PC-9 (cell line): ENCODE data around the gene ABCD4. TPM values are rescaled to one million over a fixed set of nuclear protein-coding genes. Genes with fewer than 3 reads are reported as not detected.

ENCODE experiments used
- BruUV-seq: library from RNA; stranded (reverse); fragments of 400-500 nt; replicated peaks from 2 replicates; lab custom pipeline; 2021; lab: Mats Ljungman, UMichigan
- CTCF ChIA-PET: fragments of 300-600 bp; sonication (Branson Sonifier 250); formaldehyde crosslinking; loops from one replicate; lab custom pipeline; 2022; ENCODE audit warnings: antibody characterized with exemption; lab: Charles Lee
- POLR2A ChIA-PET: fragments of 300-600 bp; sonication (Branson Sonifier 250); formaldehyde crosslinking; loops from one replicate; lab custom pipeline; 2022; ENCODE audit warnings: antibody characterized with exemption; ENCODE audit not compliant: unreplicated experiment; lab: Charles Lee
- DNase-seq, 2 experiments: peaks; one replicate each; pipeline versions ENCODE4 v3.0.0 to v3.0.0-alpha.2; 2015 to 2022; ENCODE audit warnings: mixed read lengths in 1 of 2
- H2AFZ ChIP-seq: fragments of 200-600 bp; sonication (generic); 2 replicates; pipeline ENCODE4 v1.8.1; 2017; ENCODE audit warnings: antibody characterized with exemption
- H3F3A ChIP-seq: fragments of 200-600 bp; sonication (generic); 2 replicates; pipeline ENCODE4 v1.8.1; 2017; ENCODE audit warnings: antibody characterized with exemption, mild to moderate bottlenecking, low read depth; ENCODE audit not compliant: insufficient read depth
- H3K27ac ChIP-seq: fragments of 200-600 bp; sonication (generic); 2 replicates; pipeline ENCODE4 v1.6.1; 2016; ENCODE audit warnings: mixed run types
- H3K27me3 ChIP-seq: fragments of 200-600 bp; sonication (generic); 2 replicates; pipeline ENCODE4 v1.6.1; 2016; ENCODE audit warnings: low read depth, mixed run types; ENCODE audit not compliant: insufficient read depth
- H3K36me3 ChIP-seq: fragments of 200-600 bp; sonication (generic); 2 replicates; pipeline ENCODE4 v1.6.1; 2016; ENCODE audit warnings: low read depth, mixed run types
- H3K4me1 ChIP-seq: fragments of 200-600 bp; sonication (generic); replicated peaks from 2 replicates; pipeline ENCODE4 v1.6.1; 2016; ENCODE audit warnings: mixed run types; ENCODE audit not compliant: insufficient read depth
- H3K4me2 ChIP-seq: fragments of 200-600 bp; sonication (generic); 2 replicates; pipeline ENCODE4 v1.6.1; 2017; ENCODE audit warnings: mixed run types
- H3K4me3 ChIP-seq: fragments of 200-600 bp; sonication (generic); 2 replicates; pipeline ENCODE4 v1.6.1; 2016; ENCODE audit warnings: mixed run types
- H3K79me2 ChIP-seq: fragments of 200-600 bp; sonication (generic); 2 replicates; pipeline ENCODE4 v1.6.1; 2017; ENCODE audit warnings: low read depth, mixed run types
- H3K9me2 ChIP-seq: fragments of 200-600 bp; sonication (generic); 2 replicates; pipeline ENCODE4 v1.8.1; 2017; ENCODE audit warnings: mild to moderate bottlenecking; ENCODE audit not compliant: insufficient read depth
- H3K9me3 ChIP-seq: fragments of 200-600 bp; sonication (generic); 2 replicates; pipeline ENCODE4 v1.8.1; 2016; ENCODE audit warnings: low read depth; ENCODE audit not compliant: insufficient read depth
- H4K20me1 ChIP-seq: fragments of 200-600 bp; sonication (generic); 2 replicates; pipeline ENCODE4 v1.8.1; 2017; ENCODE audit not compliant: insufficient read depth
- CTCF ChIP-seq: fragments of 200-600 bp; sonication (generic); conservative IDR thresholded peaks from 2 replicates; pipeline ENCODE4 v1.6.1; 2017; ENCODE audit warnings: mixed run types, antibody characterized with exemption, mild to moderate bottlenecking, moderate library complexity
- EZH2 ChIP-seq: fragments of 200-600 bp; sonication (generic); IDR thresholded peaks from 2 replicates; pipeline ENCODE4 v1.8.0; 2017; ENCODE audit warnings: antibody characterized with exemption, low read depth
- intact Hi-C: fragments of 100-400 bp; cut with micrococcal nuclease; formaldehyde crosslinking; loops from one replicate; pipeline ENCODE4 v1.10.0; 2022; ENCODE audit not compliant: unreplicated experiment
- total RNA-seq: library from RNA; stranded (reverse); gene quantifications from 2 replicates; pipeline ENCODE4 v1.2.3, GENCODE V29; 2021

Gene ABCD4
- total RNA-seq, 1 experiment from 2014 or later, result 150 TPM

GRCh38 chr14:74290415-74290814 lies 12.3 kb downstream of the ABCD4 start:
- Histone ChIP-seq H3K36me3 (peaks cover 29% of the 10 kb centered on the region; the same call in 1 of the 2 replicates), H2AFZ (no peak overlapping the region), H3K4me1 (no peaks in the 10 kb centered on the region), H3K4me3 (no peak overlapping the region), H3K4me2 (no peak overlapping the region), H3K79me2 (no peaks in the 10 kb centered on the region), H3K27ac (no peak overlapping the region), H3K9me3 (no peaks in the 10 kb centered on the region), H4K20me1 (peaks cover 18% of the 10 kb centered on the region; the same call in 1 of the 2 replicates), H3K9me2 (no peaks in the 10 kb centered on the region), H3F3A (peaks cover 7% of the 10 kb centered on the region; the same call in 1 of the 2 replicates), H3K27me3 (no peaks in the 10 kb centered on the region)
- intact Hi-C loops, result no loop called here
- ChIA-PET CTCF (interaction anchor here (0.6 to 0.8 kb wide), 5 partner anchors 12 to 64 kb away, joined by 3 to 13 read pairs (median 4); partner anchors contain the start of gene ABCD4), POLR2A (interaction anchor here (0.6 kb wide), 2 partner anchors 9 to 22 kb away, joined by 8 to 10 read pairs; no protein-coding TSS in a partner anchor)
- TF ChIP-seq CTCF (peak; percentile 79), EZH2 (no peak)
- BruUV-seq, result no TSS peak
- DNase-seq, result no peak

GRCh38 chr14:74289801-74290200 lies 12.9 kb downstream of the ABCD4 start:
- Histone ChIP-seq H3K4me3 (no peak overlapping the region), H3K4me2 (no peak overlapping the region), H4K20me1 (peaks cover 18% of the 10 kb centered on the region; the same call in 1 of the 2 replicates), H3F3A (peaks cover 7% of the 10 kb centered on the region; the same call in 1 of the 2 replicates), H3K27me3 (no peaks in the 10 kb centered on the region), H3K9me2 (no peaks in the 10 kb centered on the region), H3K9me3 (no peaks in the 10 kb centered on the region), H3K79me2 (no peaks in the 10 kb centered on the region), H3K4me1 (no peaks in the 10 kb centered on the region), H3K36me3 (peaks cover 29% of the 10 kb centered on the region; the same call in 1 of the 2 replicates), H2AFZ (no peak overlapping the region), H3K27ac (no peak overlapping the region)
- no peak for DNase-seq
- no TSS peak for BruUV-seq
- CTCF ChIA-PET, result no interaction called here
- no peak for TF ChIP-seq EZH2
- TF ChIP-seq CTCF, result no peak
- POLR2A ChIA-PET, result no interaction called here
- intact Hi-C loops, result no loop called here

- Histone ChIP-seq H3F3A (peaks cover 7% of the 10 kb centered on the region; the same call in 1 of the 2 replicates), H3K9me3 (no peaks in the 10 kb centered on the region), H3K4me1 (no peaks in the 10 kb centered on the region), H3K4me3 (no peak overlapping the region), H3K79me2 (no peaks in the 10 kb centered on the region), H3K36me3 (peaks cover 30% of the 10 kb centered on the region), H3K9me2 (no peaks in the 10 kb centered on the region), H3K4me2 (no peak overlapping the region), H3K27ac (no peak overlapping the region), H3K27me3 (no peaks in the 10 kb centered on the region), H4K20me1 (no peaks in the 10 kb centered on the region; the same call in 1 of the 2 replicates), H2AFZ (no peak overlapping the region)
- TF ChIP-seq EZH2 (no peak), CTCF (no peak)
- BruUV-seq, result no TSS peak
- no peak for DNase-seq
- CTCF ChIA-PET, result no interaction called here
- POLR2A ChIA-PET, result interaction anchor here (0.6 kb wide), 1 partner anchor 284 kb away, joined by 4 read pairs; no protein-coding TSS in a partner anchor
- intact Hi-C loops, result no loop called here
Measured at GRCh38 chr14:74286736-74287135, 16.0 kb downstream of the ABCD4 start.
